MCF 10A (cell line): Measurements from ENCODE around the gene UQCC3. TPM values are rescaled to one million over a fixed set of nuclear protein-coding genes. Genes with fewer than 3 reads are reported as not detected.

Source experiments
- BruUV-seq: library from RNA; stranded (reverse); fragments of 400-500 nt; replicated peaks from 2 replicates; lab custom pipeline; 2021; lab: Mats Ljungman, UMichigan
- CTCF ChIA-PET: fragments of 300-600 bp; sonication (Branson Sonifier 250); formaldehyde crosslinking; extraction: SDS; loops from one replicate; lab custom pipeline; 2021; ENCODE audit warnings: antibody characterized with exemption, inconsistent platforms; lab: Yijun Ruan, JAX
- POLR2A ChIA-PET: fragments of 300-600, 350-650 bp; sonication (Branson Sonifier 250); formaldehyde crosslinking; extraction: SDS; loops from one replicate; lab custom pipeline; 2020; ENCODE audit warnings: antibody characterized with exemption, inconsistent platforms; lab: Yijun Ruan, JAX
- DNase-seq: peaks from one replicate; pipeline ENCODE4 v3.0.0-alpha.2; 2018; ENCODE audit not compliant: unreplicated experiment
- H3K27ac Mint-ChIP-seq: one replicate; pipeline ENCODE4 v1.8.0; 2022; ENCODE audit warnings: mild to moderate bottlenecking, low read depth, mixed read lengths; ENCODE audit not compliant: unreplicated experiment
- H3K27me3 Mint-ChIP-seq: one replicate; pipeline ENCODE4 v1.8.0; 2022; ENCODE audit warnings: mixed read lengths; ENCODE audit not compliant: insufficient read depth, unreplicated experiment
- H3K36me3 Mint-ChIP-seq: one replicate; pipeline ENCODE4 v1.8.0; 2022; ENCODE audit warnings: mild to moderate bottlenecking, moderate library complexity, mixed read lengths; ENCODE audit not compliant: insufficient read depth, unreplicated experiment
- H3K4me1 Mint-ChIP-seq: one replicate; pipeline ENCODE4 v1.8.0; 2022; ENCODE audit warnings: mixed read lengths; ENCODE audit not compliant: insufficient read depth, unreplicated experiment
- H3K4me3 Mint-ChIP-seq: one replicate; pipeline ENCODE4 v1.8.0; 2022; ENCODE audit warnings: mild to moderate bottlenecking, moderate library complexity, mixed read lengths; ENCODE audit not compliant: unreplicated experiment
- H3K9me3 Mint-ChIP-seq: one replicate; pipeline ENCODE4 v1.8.0; 2022; ENCODE audit warnings: mixed read lengths; ENCODE audit not compliant: unreplicated experiment
- intact Hi-C: fragments of 100-400 bp; cut with micrococcal nuclease; formaldehyde crosslinking; loops from 2 replicates; pipeline ENCODE4 v1.14.1; 2022
- total RNA-seq: library from RNA; stranded (reverse); gene quantifications from 2 replicates; pipeline ENCODE4 v1.2.3, GENCODE V29; 2022
- TF ChIP-seq, protein P1 (sequence below): fragments of 200-600 bp; IDR thresholded peaks from one replicate; pipeline ENCODE4 v1.8.0; 2022; ENCODE audit warnings: antibody characterized with exemption, mild to moderate bottlenecking; ENCODE audit not compliant: unreplicated experiment

Gene UQCC3
- total RNA-seq, 1 experiment from 2014 or later: 13.8 TPM

- ChIA-PET CTCF (interaction anchor here (0.6 to 1.7 kb wide), 6 partner anchors 15 to 72 kb away, joined by 3 to 5 read pairs (median 4); partner anchors contain the start of gene TMEM179B), POLR2A (interaction anchor here (1.7 to 15.7 kb wide), 2 partner anchors 10 to 11 kb away, joined by 5 to 197 read pairs; partner anchors contain the start of genes HNRNPUL2 and TTC9C)
- intact Hi-C loops: no loop called here
- Mint-ChIP-seq H3K27me3 (no peaks in the 10 kb centered on the region), H3K9me3 (no peaks in the 10 kb centered on the region), H3K4me1 (peaks cover 15% of the 10 kb centered on the region), H3K27ac (no peak overlapping the region), H3K36me3 (peaks cover 78% of the 10 kb centered on the region), H3K4me3 (no peak overlapping the region)
- TF ChIP-seq, protein P1, sequence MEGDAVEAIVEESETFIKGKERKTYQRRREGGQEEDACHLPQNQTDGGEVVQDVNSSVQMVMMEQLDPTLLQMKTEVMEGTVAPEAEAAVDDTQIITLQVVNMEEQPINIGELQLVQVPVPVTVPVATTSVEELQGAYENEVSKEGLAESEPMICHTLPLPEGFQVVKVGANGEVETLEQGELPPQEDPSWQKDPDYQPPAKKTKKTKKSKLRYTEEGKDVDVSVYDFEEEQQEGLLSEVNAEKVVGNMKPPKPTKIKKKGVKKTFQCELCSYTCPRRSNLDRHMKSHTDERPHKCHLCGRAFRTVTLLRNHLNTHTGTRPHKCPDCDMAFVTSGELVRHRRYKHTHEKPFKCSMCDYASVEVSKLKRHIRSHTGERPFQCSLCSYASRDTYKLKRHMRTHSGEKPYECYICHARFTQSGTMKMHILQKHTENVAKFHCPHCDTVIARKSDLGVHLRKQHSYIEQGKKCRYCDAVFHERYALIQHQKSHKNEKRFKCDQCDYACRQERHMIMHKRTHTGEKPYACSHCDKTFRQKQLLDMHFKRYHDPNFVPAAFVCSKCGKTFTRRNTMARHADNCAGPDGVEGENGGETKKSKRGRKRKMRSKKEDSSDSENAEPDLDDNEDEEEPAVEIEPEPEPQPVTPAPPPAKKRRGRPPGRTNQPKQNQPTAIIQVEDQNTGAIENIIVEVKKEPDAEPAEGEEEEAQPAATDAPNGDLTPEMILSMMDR: no peak
- no TSS peak for BruUV-seq
- no peak for DNase-seq
These were observed 44.0 kb downstream of the UQCC3 start for GRCh38 chr11:62715150-62716130.

DNA sequence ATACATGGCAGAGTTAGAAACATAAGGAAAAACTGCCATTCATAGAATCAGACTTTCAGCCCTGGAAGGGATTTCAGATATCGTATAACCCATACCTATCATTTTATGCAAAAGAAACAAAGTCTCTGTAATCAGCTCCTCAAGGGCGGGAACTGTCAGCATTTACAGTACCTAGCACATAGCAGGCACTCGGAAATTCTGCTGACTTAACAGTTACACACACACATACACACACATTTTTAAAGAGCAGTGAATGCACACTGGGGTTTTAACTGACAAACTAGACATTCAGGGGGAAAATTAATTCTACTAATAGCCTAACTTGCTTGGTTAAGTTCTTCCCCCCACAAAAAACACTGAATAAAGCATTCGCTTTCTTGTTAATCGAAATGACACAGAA lies 44.7 kb downstream of the UQCC3 start:
- ChIA-PET POLR2A (interaction anchor here (1.7 to 15.7 kb wide), 2 partner anchors 10 to 11 kb away, joined by 5 to 197 read pairs; partner anchors contain the start of genes HNRNPUL2 and TTC9C), CTCF (interaction anchor here (0.7 to 1.7 kb wide), 3 partner anchors 23 to 60 kb away, joined by 3 to 5 read pairs (median 3); no protein-coding TSS in a partner anchor)
- no peaks in the 10 kb centered on the region for H3K9me3 Mint-ChIP-seq
- TF ChIP-seq, protein P1: no peak
- H3K27me3 Mint-ChIP-seq: no peaks in the 10 kb centered on the region
- DNase-seq: no peak
- intact Hi-C loops: no loop called here
- H3K4me1 Mint-ChIP-seq: peaks cover 15% of the 10 kb centered on the region
- H3K4me3 Mint-ChIP-seq: no peak overlapping the region
- no peak overlapping the region for H3K27ac Mint-ChIP-seq
- H3K36me3 Mint-ChIP-seq: peaks cover 79% of the 10 kb centered on the region
- no TSS peak for BruUV-seq

- POLR2A ChIA-PET: interaction anchor here (0.6 to 15.7 kb wide), 3 partner anchors 9 to 161 kb away, joined by 3 to 197 read pairs (median 4); partner anchors contain the start of genes HNRNPUL2, TAF6L and TTC9C
- peaks cover 15% of the 10 kb centered on the region for H3K4me1 Mint-ChIP-seq
- TF ChIP-seq, protein P1: no peak
- H3K27me3 Mint-ChIP-seq: no peaks in the 10 kb centered on the region
- BruUV-seq: no TSS peak
- no peaks in the 10 kb centered on the region for H3K9me3 Mint-ChIP-seq
- intact Hi-C loops: no loop called here
- no peak overlapping the region for H3K4me3 Mint-ChIP-seq
- no peak overlapping the region for H3K27ac Mint-ChIP-seq
- no peak for DNase-seq
- CTCF ChIA-PET: interaction anchor here (0.5 to 1.7 kb wide), 5 partner anchors 16 to 128 kb away, joined by 3 to 8 read pairs (median 3); no protein-coding TSS in a partner anchor
- peaks cover 79% of the 10 kb centered on the region for H3K36me3 Mint-ChIP-seq
These were observed 45.3 kb downstream of the UQCC3 start for GRCh38 chr11:62716816-62717215.
